Ishikawa (cell line): ENCODE measurements around the gene PSMC1.

Experiments
- CEBPB ChIP-seq: IDR thresholded peaks from 2 replicates; pipeline ENCODE4 v1.6.1; 2012
- CREB1 ChIP-seq: IDR thresholded peaks from 2 replicates; pipeline ENCODE4 v1.6.1; 2012; ENCODE audit warnings: low read depth
- EGR1 ChIP-seq: IDR thresholded peaks from 2 replicates; pipeline ENCODE4 v1.6.1; 2012
- EP300 ChIP-seq: IDR thresholded peaks from 2 replicates; pipeline ENCODE4 v1.6.1; 2012; ENCODE audit warnings: borderline replicate concordance
- FOXM1 ChIP-seq: IDR thresholded peaks from 2 replicates; pipeline ENCODE4 v1.6.1; 2012; ENCODE audit warnings: low read depth, borderline replicate concordance
- NFIC ChIP-seq: IDR thresholded peaks from 2 replicates; pipeline ENCODE4 v1.6.1; 2012
- RAD21 ChIP-seq: IDR thresholded peaks from 2 replicates; pipeline ENCODE4 v1.6.1; 2012; ENCODE audit warnings: low read depth
- TAF1 ChIP-seq: IDR thresholded peaks from 2 replicates; pipeline ENCODE4 v1.6.1; 2012; ENCODE audit warnings: low read depth, mild to moderate bottlenecking
- TCF12 ChIP-seq: IDR thresholded peaks from 2 replicates; pipeline ENCODE4 v1.6.1; 2012; ENCODE audit warnings: low read depth
- TEAD4 ChIP-seq: IDR thresholded peaks from 2 replicates; pipeline ENCODE4 v1.6.1; 2012
- YY1 ChIP-seq: IDR thresholded peaks from 2 replicates; pipeline ENCODE4 v1.6.1; 2012; ENCODE audit warnings: low read depth
- ZBTB7A ChIP-seq: IDR thresholded peaks from 2 replicates; pipeline ENCODE4 v1.6.1; 2012; ENCODE audit warnings: low read depth
- TF ChIP-seq, protein P1 (sequence below): IDR thresholded peaks from 2 replicates; pipeline ENCODE4 v1.6.1; 2012
- TF ChIP-seq, protein P2 (sequence below): IDR thresholded peaks from 2 replicates; pipeline ENCODE4 v1.6.1; 2012; ENCODE audit warnings: low read depth, mild to moderate bottlenecking
- TF ChIP-seq, protein P3 (sequence below): IDR thresholded peaks from 2 replicates; pipeline ENCODE4 v1.6.1; 2012

Gene PSMC1

DNA sequence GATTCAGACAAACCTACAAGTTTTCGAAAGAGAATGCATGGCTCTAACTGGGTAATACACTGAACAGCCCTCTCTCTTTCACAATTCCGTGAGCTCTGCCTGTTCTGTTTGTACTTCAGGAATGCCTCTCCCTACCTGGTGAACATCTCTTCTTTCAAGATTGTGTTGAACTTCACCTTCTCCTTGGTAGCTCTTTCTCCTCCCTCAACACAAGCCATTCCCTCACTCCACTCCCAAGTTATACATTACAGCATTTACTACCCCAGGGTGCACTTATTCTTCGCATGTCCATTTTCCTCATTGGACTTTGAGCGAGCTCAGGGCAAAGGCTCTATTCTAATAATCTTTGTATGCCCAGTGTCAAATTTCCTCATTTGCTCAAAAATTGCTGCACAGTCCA is 47.1 kb downstream of the PSMC1 start:
- TF ChIP-seq CREB1: no peak
- TF ChIP-seq, protein P1, sequence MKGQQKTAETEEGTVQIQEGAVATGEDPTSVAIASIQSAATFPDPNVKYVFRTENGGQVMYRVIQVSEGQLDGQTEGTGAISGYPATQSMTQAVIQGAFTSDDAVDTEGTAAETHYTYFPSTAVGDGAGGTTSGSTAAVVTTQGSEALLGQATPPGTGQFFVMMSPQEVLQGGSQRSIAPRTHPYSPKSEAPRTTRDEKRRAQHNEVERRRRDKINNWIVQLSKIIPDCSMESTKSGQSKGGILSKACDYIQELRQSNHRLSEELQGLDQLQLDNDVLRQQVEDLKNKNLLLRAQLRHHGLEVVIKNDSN: no peak
- TF ChIP-seq RAD21: no peak
- TF ChIP-seq EP300: no peak
- no peak for TF ChIP-seq ZBTB7A
- TF ChIP-seq TAF1: no peak
- no peak for TF ChIP-seq EGR1
- TF ChIP-seq YY1: no peak
- TF ChIP-seq FOXM1: no peak
- TF ChIP-seq, protein P2, sequence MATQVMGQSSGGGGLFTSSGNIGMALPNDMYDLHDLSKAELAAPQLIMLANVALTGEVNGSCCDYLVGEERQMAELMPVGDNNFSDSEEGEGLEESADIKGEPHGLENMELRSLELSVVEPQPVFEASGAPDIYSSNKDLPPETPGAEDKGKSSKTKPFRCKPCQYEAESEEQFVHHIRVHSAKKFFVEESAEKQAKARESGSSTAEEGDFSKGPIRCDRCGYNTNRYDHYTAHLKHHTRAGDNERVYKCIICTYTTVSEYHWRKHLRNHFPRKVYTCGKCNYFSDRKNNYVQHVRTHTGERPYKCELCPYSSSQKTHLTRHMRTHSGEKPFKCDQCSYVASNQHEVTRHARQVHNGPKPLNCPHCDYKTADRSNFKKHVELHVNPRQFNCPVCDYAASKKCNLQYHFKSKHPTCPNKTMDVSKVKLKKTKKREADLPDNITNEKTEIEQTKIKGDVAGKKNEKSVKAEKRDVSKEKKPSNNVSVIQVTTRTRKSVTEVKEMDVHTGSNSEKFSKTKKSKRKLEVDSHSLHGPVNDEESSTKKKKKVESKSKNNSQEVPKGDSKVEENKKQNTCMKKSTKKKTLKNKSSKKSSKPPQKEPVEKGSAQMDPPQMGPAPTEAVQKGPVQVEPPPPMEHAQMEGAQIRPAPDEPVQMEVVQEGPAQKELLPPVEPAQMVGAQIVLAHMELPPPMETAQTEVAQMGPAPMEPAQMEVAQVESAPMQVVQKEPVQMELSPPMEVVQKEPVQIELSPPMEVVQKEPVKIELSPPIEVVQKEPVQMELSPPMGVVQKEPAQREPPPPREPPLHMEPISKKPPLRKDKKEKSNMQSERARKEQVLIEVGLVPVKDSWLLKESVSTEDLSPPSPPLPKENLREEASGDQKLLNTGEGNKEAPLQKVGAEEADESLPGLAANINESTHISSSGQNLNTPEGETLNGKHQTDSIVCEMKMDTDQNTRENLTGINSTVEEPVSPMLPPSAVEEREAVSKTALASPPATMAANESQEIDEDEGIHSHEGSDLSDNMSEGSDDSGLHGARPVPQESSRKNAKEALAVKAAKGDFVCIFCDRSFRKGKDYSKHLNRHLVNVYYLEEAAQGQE: no peak
- no peak for TF ChIP-seq CEBPB
- TF ChIP-seq TEAD4: no peak

DNA sequence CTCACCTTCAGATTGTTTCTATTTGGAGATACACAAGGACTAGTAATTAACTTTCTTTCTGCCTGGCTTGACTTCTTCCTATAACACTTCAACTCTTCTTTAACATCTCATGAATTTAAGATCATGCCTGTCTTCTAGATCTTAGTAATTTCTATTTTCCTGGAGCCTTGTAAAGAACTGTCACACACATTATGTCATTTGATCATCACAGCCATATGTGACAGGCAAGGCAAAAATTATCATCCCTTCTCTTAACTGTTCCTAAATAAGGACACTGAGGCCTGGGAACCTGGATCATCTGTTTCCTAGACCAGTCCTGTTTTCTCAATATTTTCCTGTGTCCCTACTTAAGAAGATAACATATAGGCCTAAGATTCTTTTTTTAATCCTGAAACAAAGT is 48.1 kb downstream of the PSMC1 start:
- TF ChIP-seq CEBPB (no peak), TCF12 (no peak), YY1 (no peak)
- TF ChIP-seq, protein P1: no peak

DNA sequence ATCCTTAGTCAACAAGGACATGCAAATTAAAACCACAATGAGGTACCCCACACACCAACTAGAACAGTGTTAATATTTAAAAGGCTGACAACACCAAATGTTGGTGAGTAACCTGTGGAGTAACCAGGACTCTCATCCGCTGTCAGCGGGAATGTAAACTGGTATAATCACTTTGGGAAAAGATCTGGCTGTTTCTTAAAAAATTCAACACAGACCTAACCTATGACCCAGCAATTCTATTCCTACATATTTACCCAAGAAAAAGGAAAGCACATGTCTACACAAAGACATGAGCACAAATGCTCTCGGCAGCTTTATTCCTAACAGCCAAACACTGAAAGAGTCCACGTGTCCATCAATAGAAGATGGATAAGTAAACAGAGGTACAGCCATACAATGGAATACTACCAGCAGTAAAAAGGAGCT is 48.8 kb downstream of the PSMC1 start:
- TF ChIP-seq CREB1 (no peak), NFIC (no peak), YY1 (no peak), RAD21 (no peak), EP300 (no peak), CEBPB (no peak), TAF1 (no peak), ZBTB7A (no peak), EGR1 (no peak), TCF12 (no peak), FOXM1 (no peak), TEAD4 (no peak)
- TF ChIP-seq, protein P2: no peak
- TF ChIP-seq, protein P3, sequence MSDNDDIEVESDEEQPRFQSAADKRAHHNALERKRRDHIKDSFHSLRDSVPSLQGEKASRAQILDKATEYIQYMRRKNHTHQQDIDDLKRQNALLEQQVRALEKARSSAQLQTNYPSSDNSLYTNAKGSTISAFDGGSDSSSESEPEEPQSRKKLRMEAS: no peak
- TF ChIP-seq, protein P1: no peak

DNA sequence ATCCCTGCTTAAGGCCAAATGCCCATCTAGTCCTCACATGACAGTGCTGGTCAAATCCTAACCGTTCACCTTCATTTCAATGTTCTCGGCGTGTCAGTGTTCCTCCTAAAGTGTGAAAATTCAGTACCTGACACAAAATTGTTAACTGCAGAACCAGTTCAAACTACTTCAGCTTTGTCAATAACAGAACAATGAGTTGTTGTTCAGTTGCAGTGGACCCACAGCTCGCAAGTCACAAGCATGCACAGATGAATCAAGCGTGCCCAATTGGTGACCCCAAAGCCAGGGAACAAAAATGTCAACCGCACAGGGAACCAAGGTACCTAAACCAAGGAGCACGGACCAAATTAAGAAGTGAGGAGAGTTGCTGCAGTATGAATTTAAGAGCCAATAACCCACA is 52.2 kb downstream of the PSMC1 start:
- TF ChIP-seq CREB1: no peak
- TF ChIP-seq, protein P2: no peak
- TF ChIP-seq TCF12: no peak
- no peak for TF ChIP-seq EP300
- no peak for TF ChIP-seq NFIC
- no peak for TF ChIP-seq ZBTB7A
- TF ChIP-seq, protein P1: no peak
- TF ChIP-seq FOXM1: no peak
- TF ChIP-seq YY1: no peak
- TF ChIP-seq EGR1: no peak
- no peak for TF ChIP-seq RAD21
- TF ChIP-seq, protein P3: no peak
- no peak for TF ChIP-seq TAF1
- TF ChIP-seq TEAD4: no peak
- no peak for TF ChIP-seq CEBPB
